Activated CD8-positive, alpha-beta memory T cell treated with anti-CD3 and anti-CD28 coated beads for 48 hours (primary cell): ENCODE measurements around the gene MLXIPL.
"Not testable (repeated sequence)": the region's sequence is repeated elsewhere in the genome, so short reads cannot be mapped to it uniquely, and the experiment has no call there.

ENCODE experiments used
- DNase-seq, 3 experiments: peaks; one replicate each; pipeline ENCODE4 v3.0.0-alpha.2; 2020; ENCODE audit warnings: low read depth in 2 of 3, low spot score in 2 of 3

Gene MLXIPL

GRCh38 chr7:73582664-73583202, 41.6 kb downstream of the MLXIPL start:
- DNase-seq = no peak

GRCh38 chr7:73581006-73581405, 43.3 kb downstream of the MLXIPL start:
- DNase-seq = not testable (repeated sequence)

GRCh38 chr7:73578342-73579128, 45.8 kb downstream of the MLXIPL start, which contains the start of gene TBL2:
TBL2 (minus strand) TSS chr7:73578579; CDS start chr7:73578549, 30 bp downstream.
- DNase-seq = peak; percentile 89 to 97 (median 97)

- DNase-seq = no peak
Observed at GRCh38 chr7:73577627-73578341, 46.5 kb downstream of the MLXIPL start.

- DNase-seq = no peak
Observed at GRCh38 chr7:73573791-73574190, 50.5 kb downstream of the MLXIPL start.

- DNase-seq = no peak
Observed at GRCh38 chr7:73573276-73573675, 51.0 kb downstream of the MLXIPL start.

- no peak for DNase-seq
Observed at GRCh38 chr7:73572767-73573186, 51.5 kb downstream of the MLXIPL start.

GRCh38 chr7:73570977-73571376, 53.3 kb downstream of the MLXIPL start:
- DNase-seq = no peak

- no peak for DNase-seq
Observed at GRCh38 chr7:73570521-73570920, 53.8 kb downstream of the MLXIPL start.

- DNase-seq = no peak
Observed at GRCh38 chr7:73569042-73569608, 55.2 kb downstream of the MLXIPL start.

GRCh38 chr7:73567846-73568685, 56.3 kb downstream of the MLXIPL start:
- no peak for DNase-seq

GRCh38 chr7:73567140-73567539, 57.2 kb downstream of the MLXIPL start:
- no peak for DNase-seq

- DNase-seq = not testable (repeated sequence)
Observed at GRCh38 chr7:73566431-73566830, 57.9 kb downstream of the MLXIPL start.

GRCh38 chr7:73565675-73566340, 58.5 kb downstream of the MLXIPL start:
- DNase-seq = no peak

- no peak for DNase-seq
Observed at GRCh38 chr7:73560109-73560835, 64.0 kb downstream of the MLXIPL start.

- peak; percentile 50 to 75 (median 68) for DNase-seq
Observed at GRCh38 chr7:73557397-73558257, 66.7 kb downstream of the MLXIPL start, which contains the start of gene BCL7B. BCL7B (minus strand) TSS chr7:73557690; CDS start chr7:73557578, 112 bp downstream.

- peak; percentile 70 to 93 (median 73) for DNase-seq
Observed at GRCh38 chr7:73557108-73557396, 67.3 kb downstream of the MLXIPL start.

- no peak for DNase-seq
Observed at GRCh38 chr7:73556208-73557107, 67.9 kb downstream of the MLXIPL start.
